ENCODE measurements around the gene BEST2.

The BEST2 gene

GRCh38 chr19:12767666-12768065 is 16.1 kb downstream of the BEST2 start:
- Histone ChIP-seq H3K27ac (no peak overlapping the region), H3K79me2 (ENCODE audit: insufficient read depth, low read depth) (no peaks in the 10 kb centered on the region), H3K36me3 (ENCODE audit: insufficient read depth) (no peaks in the 10 kb centered on the region), H3K4me2 (no peak overlapping the region), H2AFZ (ENCODE audit: low read depth) (no peak overlapping the region), H3K27me3 (ENCODE audit: insufficient read depth, low read depth) (no peaks in the 10 kb centered on the region), H3K4me3 (IDR thresholded peaks at IDR 0.05; ENCODE audit: insufficient read depth, low read depth, low read length) (no peak overlapping the region), H3K4me1 (ENCODE audit: low read depth, poor library complexity, severe bottlenecking) (peaks cover 3% of the 10 kb centered on the region), H3K9ac (no peak overlapping the region), H4K20me1 (ENCODE audit: insufficient read depth) (no peaks in the 10 kb centered on the region)
- TF ChIP-seq, protein P1, sequence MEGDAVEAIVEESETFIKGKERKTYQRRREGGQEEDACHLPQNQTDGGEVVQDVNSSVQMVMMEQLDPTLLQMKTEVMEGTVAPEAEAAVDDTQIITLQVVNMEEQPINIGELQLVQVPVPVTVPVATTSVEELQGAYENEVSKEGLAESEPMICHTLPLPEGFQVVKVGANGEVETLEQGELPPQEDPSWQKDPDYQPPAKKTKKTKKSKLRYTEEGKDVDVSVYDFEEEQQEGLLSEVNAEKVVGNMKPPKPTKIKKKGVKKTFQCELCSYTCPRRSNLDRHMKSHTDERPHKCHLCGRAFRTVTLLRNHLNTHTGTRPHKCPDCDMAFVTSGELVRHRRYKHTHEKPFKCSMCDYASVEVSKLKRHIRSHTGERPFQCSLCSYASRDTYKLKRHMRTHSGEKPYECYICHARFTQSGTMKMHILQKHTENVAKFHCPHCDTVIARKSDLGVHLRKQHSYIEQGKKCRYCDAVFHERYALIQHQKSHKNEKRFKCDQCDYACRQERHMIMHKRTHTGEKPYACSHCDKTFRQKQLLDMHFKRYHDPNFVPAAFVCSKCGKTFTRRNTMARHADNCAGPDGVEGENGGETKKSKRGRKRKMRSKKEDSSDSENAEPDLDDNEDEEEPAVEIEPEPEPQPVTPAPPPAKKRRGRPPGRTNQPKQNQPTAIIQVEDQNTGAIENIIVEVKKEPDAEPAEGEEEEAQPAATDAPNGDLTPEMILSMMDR (conservative IDR thresholded peaks at IDR 0.05; ENCODE audit: low read depth, low read length), result no peak

GRCh38 chr19:12769689-12770088 is 18.1 kb downstream of the BEST2 start:
- no peak overlapping the region for H3K9ac ChIP-seq
- peaks cover 13% of the 10 kb centered on the region for H3K4me1 ChIP-seq (ENCODE audit: low read depth, poor library complexity, severe bottlenecking)
- H3K27me3 ChIP-seq (ENCODE audit: insufficient read depth, low read depth), result no peaks in the 10 kb centered on the region
- H3K79me2 ChIP-seq (ENCODE audit: insufficient read depth, low read depth), result no peaks in the 10 kb centered on the region
- no peak overlapping the region for H3K4me3 ChIP-seq (IDR thresholded peaks at IDR 0.05; ENCODE audit: insufficient read depth, low read depth, low read length)
- H4K20me1 ChIP-seq (ENCODE audit: insufficient read depth), result no peaks in the 10 kb centered on the region
- H2AFZ ChIP-seq (ENCODE audit: low read depth), result no peak overlapping the region
- H3K4me2 ChIP-seq, result no peak overlapping the region
- TF ChIP-seq, protein P1 (conservative IDR thresholded peaks at IDR 0.05; ENCODE audit: low read depth, low read length), result no peak
- no peaks in the 10 kb centered on the region for H3K36me3 ChIP-seq (ENCODE audit: insufficient read depth)
- no peak overlapping the region for H3K27ac ChIP-seq

DNA sequence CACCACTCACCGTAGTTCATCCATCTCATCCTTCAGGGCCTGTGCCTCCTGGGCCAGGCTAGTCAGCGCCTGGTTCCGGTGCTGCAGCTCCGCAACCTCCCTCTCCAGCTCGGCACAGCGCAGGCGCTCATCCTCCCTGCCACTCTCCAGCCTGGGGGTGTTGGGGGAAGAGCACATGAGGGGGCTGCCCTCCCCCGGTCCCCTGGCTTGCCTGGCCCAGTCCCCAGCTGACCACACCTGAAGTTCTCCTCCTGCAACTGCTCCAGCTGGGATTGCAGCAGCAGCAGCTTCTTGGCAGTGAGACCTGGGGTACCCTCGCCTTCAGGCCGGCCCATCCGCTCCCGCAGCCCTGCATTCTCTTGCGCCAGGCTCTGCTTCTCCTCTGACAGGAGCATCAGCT is 19.3 kb downstream of the BEST2 start:
- TF ChIP-seq, protein P1 (conservative IDR thresholded peaks at IDR 0.05; ENCODE audit: low read depth, low read length), result no peak
- peaks cover 13% of the 10 kb centered on the region for H3K4me1 ChIP-seq (ENCODE audit: low read depth, poor library complexity, severe bottlenecking)
- H3K27me3 ChIP-seq (ENCODE audit: insufficient read depth, low read depth), result no peaks in the 10 kb centered on the region
- H3K9ac ChIP-seq, result no peak overlapping the region
- H3K36me3 ChIP-seq (ENCODE audit: insufficient read depth), result no peaks in the 10 kb centered on the region
- no peak overlapping the region for H3K4me2 ChIP-seq
- H2AFZ ChIP-seq (ENCODE audit: low read depth), result no peak overlapping the region
- H3K4me3 ChIP-seq (IDR thresholded peaks at IDR 0.05; ENCODE audit: insufficient read depth, low read depth, low read length), result no peak overlapping the region
- no peaks in the 10 kb centered on the region for H3K79me2 ChIP-seq (ENCODE audit: insufficient read depth, low read depth)
- no peaks in the 10 kb centered on the region for H4K20me1 ChIP-seq (ENCODE audit: insufficient read depth)
- no peak overlapping the region for H3K27ac ChIP-seq

DNA sequence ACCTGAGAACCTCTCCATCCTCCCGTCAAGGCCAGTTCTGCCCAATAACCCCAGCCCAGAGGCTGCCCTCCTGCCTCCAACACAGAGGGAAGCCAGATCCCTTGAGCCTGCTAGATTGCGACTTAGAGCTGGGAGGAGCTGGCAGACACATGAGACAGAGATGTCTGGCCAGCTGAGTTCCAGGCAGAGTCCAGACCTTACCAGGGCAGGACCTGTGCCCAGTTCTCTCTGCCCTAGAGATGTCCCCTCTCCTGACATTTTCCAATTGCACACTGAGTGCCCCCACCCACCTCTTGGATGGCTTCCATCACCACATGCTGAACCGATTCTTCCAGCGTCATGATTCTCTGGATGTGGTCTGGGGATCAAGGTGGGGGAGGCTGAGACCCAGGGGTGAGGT is 20.7 kb downstream of the BEST2 start:
- Histone ChIP-seq H4K20me1 (ENCODE audit: insufficient read depth) (no peaks in the 10 kb centered on the region), H3K4me1 (ENCODE audit: low read depth, poor library complexity, severe bottlenecking) (peaks cover 17% of the 10 kb centered on the region), H3K27ac (no peak overlapping the region), H3K4me2 (no peak overlapping the region), H3K9ac (no peak overlapping the region), H3K79me2 (ENCODE audit: insufficient read depth, low read depth) (no peaks in the 10 kb centered on the region), H3K27me3 (ENCODE audit: insufficient read depth, low read depth) (no peaks in the 10 kb centered on the region), H3K36me3 (ENCODE audit: insufficient read depth) (no peaks in the 10 kb centered on the region), H2AFZ (ENCODE audit: low read depth) (no peak overlapping the region), H3K4me3 (IDR thresholded peaks at IDR 0.05; ENCODE audit: insufficient read depth, low read depth, low read length) (no peak overlapping the region)
- TF ChIP-seq, protein P1 (conservative IDR thresholded peaks at IDR 0.05; ENCODE audit: low read depth, low read length), result no peak
